ENCODE results near the gene RALGAPA1. TPM values are rescaled to one million over a fixed set of nuclear protein-coding genes. Genes with fewer than 3 reads are reported as not detected.

RALGAPA1 gene
- total and polyA plus RNA-seq, 7 donors, result 10.2 to 89.9 (median 58.6) TPM

GRCh38 chr14:35506461-35506860 is 302.6 kb downstream of the RALGAPA1 start:
- intact Hi-C loops (cut with DNase I), result no loop called here
- H3K36me3 ChIP-seq, result no peaks in the 10 kb centered on the region
- TF ChIP-seq CTCF (IDR thresholded peaks at IDR 0.05), result no peak
- no peak for TF ChIP-seq POLR2A (IDR thresholded peaks at IDR 0.05)
- TF ChIP-seq POLR2AphosphoS5 (IDR thresholded peaks at IDR 0.05), result no peak
- TF ChIP-seq EP300 (IDR thresholded peaks at IDR 0.05), result no peak

DNA sequence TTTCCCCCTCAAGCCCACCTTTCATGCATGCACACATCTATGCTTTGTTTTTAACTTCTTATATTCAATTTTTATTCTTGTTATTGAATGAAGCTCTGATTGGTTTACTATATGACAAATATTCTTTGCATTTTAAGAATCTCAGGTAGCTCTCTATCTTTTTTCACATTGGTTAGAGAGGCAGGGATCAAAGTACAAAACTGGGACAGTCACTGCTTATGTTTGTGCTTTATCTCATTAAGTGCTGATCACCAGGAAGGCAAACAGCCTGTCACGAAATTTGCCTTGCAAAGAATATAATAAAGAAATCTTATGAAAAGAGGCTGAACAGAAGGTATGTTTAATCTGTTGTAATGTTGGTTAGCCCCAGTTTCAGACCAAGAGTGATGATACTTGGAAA is 304.8 kb downstream of the RALGAPA1 start:
- no peaks in the 10 kb centered on the region for H3K4me1 ChIP-seq
- peaks cover 0 to 3% (median 0%) of the 10 kb centered on the region in 4 donors for H3K9me3 ChIP-seq
- intact Hi-C loops (cut with DNase I), result no loop called here
- DNase-seq, result no peak
- H3K27me3 ChIP-seq, result no peaks in the 10 kb centered on the region
- TF ChIP-seq EP300 (IDR thresholded peaks at IDR 0.05), result no peak
- no peak for TF ChIP-seq CTCF (IDR thresholded peaks at IDR 0.05)
- TF ChIP-seq POLR2AphosphoS5 (IDR thresholded peaks at IDR 0.05), result no peak
- no peak for TF ChIP-seq POLR2A (IDR thresholded peaks at IDR 0.05)
- no peaks in the 10 kb centered on the region for H3K36me3 ChIP-seq
- WGBS, 2 donors, result 12 to 48% methylated on average over 1 of the region's 1 CpG
- no peak overlapping the region for H3K4me3 ChIP-seq
- no peak overlapping the region for H3K27ac ChIP-seq

More at GRCh38 chr14:35506461-35506860, 302.6 kb downstream of the RALGAPA1 start:
- H3K4me3 ChIP-seq, result no peak overlapping the region
- no peaks in the 10 kb centered on the region for H3K27me3 ChIP-seq
- 81% methylated on average over 6 of the region's 6 CpGs for WGBS, 2 donors
- H3K9me3 ChIP-seq, result no peaks in the 10 kb centered on the region
- no peak for DNase-seq
- no peak overlapping the region for H3K27ac ChIP-seq
- no peaks in the 10 kb centered on the region for H3K4me1 ChIP-seq

DNA sequence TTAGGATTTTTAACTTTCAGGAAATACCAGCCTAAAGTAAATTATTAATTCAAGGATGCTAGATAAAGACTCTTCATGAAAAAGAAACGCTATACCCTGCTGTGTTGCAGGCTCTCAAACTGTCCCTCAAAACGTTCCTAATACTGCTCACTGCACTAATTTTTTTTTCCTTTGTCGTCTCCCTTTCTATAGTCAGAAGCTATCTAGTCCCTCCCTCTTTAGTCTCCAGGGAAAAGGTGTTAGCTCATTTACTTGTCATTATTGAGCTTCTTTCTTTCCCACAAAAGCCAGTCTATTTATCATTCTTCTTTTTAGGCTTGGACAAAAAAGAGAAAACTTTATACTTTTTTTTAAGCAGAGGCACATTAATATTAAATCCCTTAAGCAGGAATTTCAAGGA is 305.4 kb downstream of the RALGAPA1 start:
- WGBS, 2 donors, result 17 to 49% methylated on average over 3 of the region's 3 CpGs
- intact Hi-C loops (cut with DNase I), result no loop called here
- no peak for DNase-seq

GRCh38 chr14:35499180-35499579 is 309.9 kb downstream of the RALGAPA1 start:
- Histone ChIP-seq H3K4me3 (no peak overlapping the region), H3K9me3 (peaks cover 0 to 3% (median under 1%) of the 10 kb centered on the region in 4 donors), H3K27me3 (no peaks in the 10 kb centered on the region), H3K4me1 (no peaks in the 10 kb centered on the region), H3K36me3 (no peaks in the 10 kb centered on the region), H3K27ac (no peak overlapping the region)
- no peak for DNase-seq
- no peak for TF ChIP-seq CTCF (IDR thresholded peaks at IDR 0.05)
- no peak for TF ChIP-seq POLR2A (IDR thresholded peaks at IDR 0.05)
- WGBS, 2 donors, result 92 to 94% methylated on average over 2 of the region's 2 CpGs
- intact Hi-C loops (cut with DNase I), result no loop called here

More for the DNA sequence above, 305.4 kb downstream of the RALGAPA1 start:
- TF ChIP-seq POLR2AphosphoS5 (IDR thresholded peaks at IDR 0.05) (no peak), POLR2A (IDR thresholded peaks at IDR 0.05) (no peak), CTCF (IDR thresholded peaks at IDR 0.05) (no peak), EP300 (IDR thresholded peaks at IDR 0.05) (no peak)
- H3K27ac ChIP-seq, result no peak overlapping the region
- no peaks in the 10 kb centered on the region for H3K27me3 ChIP-seq
- H3K9me3 ChIP-seq, result peaks cover 0 to 3% (median 0%) of the 10 kb centered on the region in 4 donors
- H3K36me3 ChIP-seq, result no peaks in the 10 kb centered on the region
- H3K4me1 ChIP-seq, result no peaks in the 10 kb centered on the region
- H3K4me3 ChIP-seq, result no peak overlapping the region

DNA sequence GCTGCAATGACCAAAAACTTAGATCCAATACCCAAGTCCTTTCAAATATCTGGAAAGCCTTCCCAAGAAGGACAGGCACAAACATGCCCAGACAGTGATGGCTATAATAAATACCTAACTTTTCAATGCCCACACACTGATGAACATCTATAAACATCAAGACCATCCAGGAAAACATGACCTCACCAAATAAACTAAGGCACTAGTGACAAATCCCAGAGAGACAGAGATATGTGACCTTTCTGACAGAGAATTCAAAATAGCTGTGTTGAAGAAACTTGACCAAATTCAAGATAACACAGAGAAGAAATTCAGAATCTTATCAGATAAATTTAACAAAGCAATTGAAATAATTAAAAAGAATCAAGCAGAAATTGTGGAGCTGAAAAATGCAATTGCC is 313.8 kb downstream of the RALGAPA1 start:
- Histone ChIP-seq H3K9me3 (peaks cover 0 to 8% (median 6%) of the 10 kb centered on the region in 4 donors), H3K36me3 (no peaks in the 10 kb centered on the region), H3K27ac (no peak overlapping the region), H3K4me3 (no peak overlapping the region), H3K27me3 (no peaks in the 10 kb centered on the region), H3K4me1 (no peaks in the 10 kb centered on the region)
- intact Hi-C loops (cut with DNase I), result no loop called here
- no peak for DNase-seq
- TF ChIP-seq EP300 (IDR thresholded peaks at IDR 0.05) (no peak), CTCF (IDR thresholded peaks at IDR 0.05) (no peak), POLR2A (IDR thresholded peaks at IDR 0.05) (no peak), POLR2AphosphoS5 (IDR thresholded peaks at IDR 0.05) (no peak)

All from sigmoid colon (tissue), 7 donors.